Testis (tissue), 3 donors: Measurements from ENCODE around the gene PTPN7. TPM values are rescaled to one million over a fixed set of nuclear protein-coding genes. Genes with fewer than 3 reads are reported as not detected.

ENCODE experiments used
- DNase-seq: peaks from one replicate; pipeline ENCODE4 v3.0.0-alpha.2; 2019
- H3K27ac ChIP-seq, 2 donors: fragments of 200-600 bp; sonication (generic); one replicate each; pipeline ENCODE4 v1.5.1; 2019
- H3K27me3 ChIP-seq: fragments of 200-600 bp; sonication (generic); one replicate; pipeline ENCODE4 v1.5.1; 2019
- H3K36me3 ChIP-seq: fragments of 200-600 bp; sonication (generic); one replicate; pipeline ENCODE4 v1.5.1; 2017; ENCODE audit warnings: low read depth; ENCODE audit errors: missing control alignments
- H3K4me1 ChIP-seq: fragments of 200-600 bp; sonication (generic); one replicate; pipeline ENCODE4 v1.5.1; 2019
- H3K4me3 ChIP-seq, 2 donors: fragments of 200-600 bp; sonication (generic); one replicate each; pipeline ENCODE4 v1.5.1; 2017 to 2019
- H3K9me3 ChIP-seq: fragments of 200-600 bp; sonication (generic); one replicate; pipeline ENCODE4 v1.5.1; 2017
- CTCF ChIP-seq, 3 experiments: fragments of 450-650 bp in 2 of 3; fragments of 200-600 bp in 1 of 3; sonication (generic) in 1 of 3; IDR thresholded peaks; one replicate each; pipeline ENCODE4 v1.5.1; 2016 to 2019; ENCODE audit warnings: antibody characterized with exemption in 3 of 3, mild to moderate bottlenecking in 2 of 3, moderate library complexity in 1 of 3
- POLR2A ChIP-seq: fragments of 450-650 bp; IDR thresholded peaks from one replicate; pipeline ENCODE4 v1.6.1; 2017; ENCODE audit warnings: antibody characterized with exemption, mild to moderate bottlenecking, moderate library complexity
- WGBS, 2 donors: methylation state at CpG; one replicate each; pipeline ENCODE4 v1.1.5; 2018; 5-methylcytosine and 5-hydroxymethylcytosine counted together
- intact Hi-C: fragments of 100-400 bp; cut with DNase I; formaldehyde crosslinking; loops from one replicate; pipeline ENCODE4 v1.15.1; 2023; ENCODE audit warnings: low total_unique reads
- polyA plus RNA-seq: library from polyadenylated mRNA; stranded (reverse); fragments of 350-450 nt; fragmentation: Illumina TruSeq; extraction: RNeasy Lipid Tissue Mini Kit (QIAGEN cat#74804); gene quantifications from one replicate; pipeline ENCODE4 v1.2.3, GENCODE V29; 2014; ENCODE audit warnings: low read depth, low replicate concordance; ENCODE audit not compliant: insufficient read depth
- total RNA-seq, 2 donors: library from RNA; depleted of rRNA; stranded (reverse); fragments of >200 nt; gene quantifications; one replicate each; pipeline ENCODE4 v1.2.3, GENCODE V29; 2016

PTPN7 gene
- total and polyA plus RNA-seq, 3 donors from 2014 or later = 43.0 to 119 (median 84.1) TPM

- H3K27ac ChIP-seq = no peak overlapping the region
- H3K4me1 ChIP-seq = peaks cover 14% of the 10 kb centered on the region
- WGBS, 2 donors = 69 to 77% methylated on average over 4 of the region's 4 CpGs
- intact Hi-C loops = no loop called here
- TF ChIP-seq CTCF (IDR thresholded peaks at IDR 0.05) (no peak), POLR2A (no peak)
- no peaks in the 10 kb centered on the region for H3K36me3 ChIP-seq
- no peak for DNase-seq
- H3K9me3 ChIP-seq = no peaks in the 10 kb centered on the region
- H3K4me3 ChIP-seq = no peak overlapping the region
- H3K27me3 ChIP-seq = no peaks in the 10 kb centered on the region
These were observed 19.6 kb downstream of the PTPN7 start for GRCh38 chr1:202140833-202141232.

GRCh38 chr1:202135221-202135721 is 25.1 kb downstream of the PTPN7 start:
- Histone ChIP-seq H3K27me3 (no peaks in the 10 kb centered on the region), H3K36me3 (no peaks in the 10 kb centered on the region), H3K4me3 (no peak overlapping the region), H3K27ac (peak overlapping the region; percentile 92), H3K4me1 (peaks cover 54% of the 10 kb centered on the region), H3K9me3 (no peaks in the 10 kb centered on the region)
- TF ChIP-seq CTCF (IDR thresholded peaks at IDR 0.05) = peak; percentile 63 to 92 (median 91)
- TF ChIP-seq POLR2A = no peak
- intact Hi-C loops = no loop called here
- WGBS, 2 donors = 26 to 46% methylated on average over 11 to 15 of the region's 15 CpGs
- peak; percentile 80 for DNase-seq

- no peak for DNase-seq
- 59 to 66% methylated on average over 13 of the region's 13 CpGs for WGBS, 2 donors
- Histone ChIP-seq H3K36me3 (no peaks in the 10 kb centered on the region), H3K9me3 (no peaks in the 10 kb centered on the region), H3K27ac (peak overlapping the region; percentile 92), H3K4me3 (no peak overlapping the region), H3K27me3 (no peaks in the 10 kb centered on the region), H3K4me1 (peaks cover 59% of the 10 kb centered on the region)
- TF ChIP-seq CTCF (IDR thresholded peaks at IDR 0.05) (no peak), POLR2A (no peak)
- intact Hi-C loops = loop anchor here (5.0 kb wide), 1 partner anchor 122 kb away; the partner anchor contains the start of gene ELF3
These were observed 25.7 kb downstream of the PTPN7 start for GRCh38 chr1:202134645-202135172.

GRCh38 chr1:202133989-202134388 is 26.4 kb downstream of the PTPN7 start:
- Histone ChIP-seq H3K9me3 (no peaks in the 10 kb centered on the region), H3K4me1 (peaks cover 63% of the 10 kb centered on the region), H3K27ac (peak overlapping the region; percentile 92), H3K27me3 (no peaks in the 10 kb centered on the region), H3K36me3 (no peaks in the 10 kb centered on the region), H3K4me3 (no peak overlapping the region)
- 83 to 88% methylated on average over 5 of the region's 5 CpGs for WGBS, 2 donors
- TF ChIP-seq POLR2A (no peak), CTCF (IDR thresholded peaks at IDR 0.05) (no peak)
- intact Hi-C loops = loop anchor here (5.0 kb wide), 1 partner anchor 122 kb away; the partner anchor contains the start of gene ELF3
- DNase-seq = no peak

GRCh38 chr1:202133496-202133895 is 26.9 kb downstream of the PTPN7 start:
- Histone ChIP-seq H3K4me3 (no peak overlapping the region), H3K27ac (peak overlapping the region; percentile 92), H3K4me1 (peaks cover 63% of the 10 kb centered on the region), H3K36me3 (no peaks in the 10 kb centered on the region), H3K9me3 (no peaks in the 10 kb centered on the region), H3K27me3 (no peaks in the 10 kb centered on the region)
- TF ChIP-seq CTCF (IDR thresholded peaks at IDR 0.05) = no peak
- no peak for TF ChIP-seq POLR2A
- intact Hi-C loops = loop anchor here (5.0 kb wide), 1 partner anchor 121 kb away; the partner anchor contains the start of gene ELF3
- DNase-seq = no peak
- WGBS, 2 donors = 46 to 62% methylated on average over 8 of the region's 8 CpGs
